GM21390 (cell line): ENCODE results near the gene CEP170.

Experiments used
- ATAC-seq: cut with Tn5 transposase; IDR thresholded peaks from one replicate; pipeline ENCODE4 v1.9.1; 2021; ENCODE audit not compliant: unreplicated experiment

CEP170 gene

GRCh38 chr1:243254927-243255790, at the start of gene CEP170:
Gene CEP170, minus strand, starts transcription at chr1:243255281. Its CDS starts 30,001 bp downstream, at chr1:243225280.
- peak; percentile 45 for ATAC-seq

GRCh38 chr1:243301059-243301458, 46.0 kb upstream of the CEP170 start:
- ATAC-seq = no peak

- ATAC-seq = no peak
Measured at GRCh38 chr1:243299069-243299468, 44.0 kb upstream of the CEP170 start.

GRCh38 chr1:243294723-243295121, 39.6 kb upstream of the CEP170 start:
- ATAC-seq = no peak

- ATAC-seq = no peak
Measured at GRCh38 chr1:243293941-243294722, 39.1 kb upstream of the CEP170 start.

- no peak for ATAC-seq
Measured at GRCh38 chr1:243292117-243292516, 37.0 kb upstream of the CEP170 start.

GRCh38 chr1:243291292-243291691, 36.2 kb upstream of the CEP170 start:
- ATAC-seq = no peak

- no peak for ATAC-seq
Measured at GRCh38 chr1:243288062-243288461, 33.0 kb upstream of the CEP170 start.

- ATAC-seq = peak; percentile 95
Measured at GRCh38 chr1:243287652-243288051, 32.6 kb upstream of the CEP170 start.

- ATAC-seq = no peak
Measured at GRCh38 chr1:243287123-243287460, 32.0 kb upstream of the CEP170 start.

GRCh38 chr1:243286409-243287122, 31.5 kb upstream of the CEP170 start:
- no peak for ATAC-seq

GRCh38 chr1:243281672-243282071, 26.6 kb upstream of the CEP170 start:
- ATAC-seq = no peak

- no peak for ATAC-seq
Measured at GRCh38 chr1:243280571-243281129, 25.6 kb upstream of the CEP170 start.

GRCh38 chr1:243275316-243275715, 20.2 kb upstream of the CEP170 start:
- no peak for ATAC-seq

- no peak for ATAC-seq
Measured at GRCh38 chr1:243273945-243274344, 18.9 kb upstream of the CEP170 start.

- no peak for ATAC-seq
Measured at GRCh38 chr1:243273506-243273905, 18.4 kb upstream of the CEP170 start.

- ATAC-seq = no peak
Measured at GRCh38 chr1:243272401-243272800, 17.3 kb upstream of the CEP170 start.

GRCh38 chr1:243271996-243272395, 16.9 kb upstream of the CEP170 start:
- ATAC-seq = no peak

GRCh38 chr1:243270097-243270864, 15.2 kb upstream of the CEP170 start:
- ATAC-seq = no peak

- peak; percentile 62 for ATAC-seq
Measured at GRCh38 chr1:243269461-243269801, 14.3 kb upstream of the CEP170 start.
